ENCODE data around the gene TAS2R38. TPM values are rescaled to one million over a fixed set of nuclear protein-coding genes. Genes with fewer than 3 reads are reported as not detected.

TAS2R38 gene
- total and polyA plus RNA-seq, 2 experiments from 2014 or later, result 0.24 TPM; not detected in 1

DNA sequence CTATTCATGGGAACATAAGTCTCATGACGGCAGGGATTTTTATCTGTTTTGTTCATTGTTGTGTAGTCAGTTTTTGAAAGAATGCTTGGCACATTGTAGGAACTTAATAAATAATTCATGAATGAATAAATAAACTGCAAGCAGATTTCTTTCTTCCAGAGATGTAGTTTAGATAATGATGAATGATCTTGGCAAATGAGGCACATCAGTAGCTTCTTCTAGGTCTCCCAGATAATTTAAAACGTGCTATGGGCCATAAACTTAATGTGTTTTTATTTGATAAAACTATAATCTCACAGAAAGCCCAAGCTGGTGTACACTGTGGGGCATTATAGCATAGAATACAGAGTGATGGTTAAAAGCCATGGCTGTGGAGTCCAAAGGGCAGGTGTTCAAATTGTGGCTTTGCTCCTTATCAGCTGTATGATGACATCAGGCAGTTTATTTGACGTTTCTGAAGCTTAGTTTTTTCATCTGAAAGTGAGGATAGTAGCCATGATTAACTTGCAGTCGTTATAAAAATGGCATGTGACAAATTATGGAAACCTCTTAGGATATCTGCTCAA, 25.6 kb upstream of the TAS2R38 start (continued):
- TF ChIP-seq, protein P1, sequence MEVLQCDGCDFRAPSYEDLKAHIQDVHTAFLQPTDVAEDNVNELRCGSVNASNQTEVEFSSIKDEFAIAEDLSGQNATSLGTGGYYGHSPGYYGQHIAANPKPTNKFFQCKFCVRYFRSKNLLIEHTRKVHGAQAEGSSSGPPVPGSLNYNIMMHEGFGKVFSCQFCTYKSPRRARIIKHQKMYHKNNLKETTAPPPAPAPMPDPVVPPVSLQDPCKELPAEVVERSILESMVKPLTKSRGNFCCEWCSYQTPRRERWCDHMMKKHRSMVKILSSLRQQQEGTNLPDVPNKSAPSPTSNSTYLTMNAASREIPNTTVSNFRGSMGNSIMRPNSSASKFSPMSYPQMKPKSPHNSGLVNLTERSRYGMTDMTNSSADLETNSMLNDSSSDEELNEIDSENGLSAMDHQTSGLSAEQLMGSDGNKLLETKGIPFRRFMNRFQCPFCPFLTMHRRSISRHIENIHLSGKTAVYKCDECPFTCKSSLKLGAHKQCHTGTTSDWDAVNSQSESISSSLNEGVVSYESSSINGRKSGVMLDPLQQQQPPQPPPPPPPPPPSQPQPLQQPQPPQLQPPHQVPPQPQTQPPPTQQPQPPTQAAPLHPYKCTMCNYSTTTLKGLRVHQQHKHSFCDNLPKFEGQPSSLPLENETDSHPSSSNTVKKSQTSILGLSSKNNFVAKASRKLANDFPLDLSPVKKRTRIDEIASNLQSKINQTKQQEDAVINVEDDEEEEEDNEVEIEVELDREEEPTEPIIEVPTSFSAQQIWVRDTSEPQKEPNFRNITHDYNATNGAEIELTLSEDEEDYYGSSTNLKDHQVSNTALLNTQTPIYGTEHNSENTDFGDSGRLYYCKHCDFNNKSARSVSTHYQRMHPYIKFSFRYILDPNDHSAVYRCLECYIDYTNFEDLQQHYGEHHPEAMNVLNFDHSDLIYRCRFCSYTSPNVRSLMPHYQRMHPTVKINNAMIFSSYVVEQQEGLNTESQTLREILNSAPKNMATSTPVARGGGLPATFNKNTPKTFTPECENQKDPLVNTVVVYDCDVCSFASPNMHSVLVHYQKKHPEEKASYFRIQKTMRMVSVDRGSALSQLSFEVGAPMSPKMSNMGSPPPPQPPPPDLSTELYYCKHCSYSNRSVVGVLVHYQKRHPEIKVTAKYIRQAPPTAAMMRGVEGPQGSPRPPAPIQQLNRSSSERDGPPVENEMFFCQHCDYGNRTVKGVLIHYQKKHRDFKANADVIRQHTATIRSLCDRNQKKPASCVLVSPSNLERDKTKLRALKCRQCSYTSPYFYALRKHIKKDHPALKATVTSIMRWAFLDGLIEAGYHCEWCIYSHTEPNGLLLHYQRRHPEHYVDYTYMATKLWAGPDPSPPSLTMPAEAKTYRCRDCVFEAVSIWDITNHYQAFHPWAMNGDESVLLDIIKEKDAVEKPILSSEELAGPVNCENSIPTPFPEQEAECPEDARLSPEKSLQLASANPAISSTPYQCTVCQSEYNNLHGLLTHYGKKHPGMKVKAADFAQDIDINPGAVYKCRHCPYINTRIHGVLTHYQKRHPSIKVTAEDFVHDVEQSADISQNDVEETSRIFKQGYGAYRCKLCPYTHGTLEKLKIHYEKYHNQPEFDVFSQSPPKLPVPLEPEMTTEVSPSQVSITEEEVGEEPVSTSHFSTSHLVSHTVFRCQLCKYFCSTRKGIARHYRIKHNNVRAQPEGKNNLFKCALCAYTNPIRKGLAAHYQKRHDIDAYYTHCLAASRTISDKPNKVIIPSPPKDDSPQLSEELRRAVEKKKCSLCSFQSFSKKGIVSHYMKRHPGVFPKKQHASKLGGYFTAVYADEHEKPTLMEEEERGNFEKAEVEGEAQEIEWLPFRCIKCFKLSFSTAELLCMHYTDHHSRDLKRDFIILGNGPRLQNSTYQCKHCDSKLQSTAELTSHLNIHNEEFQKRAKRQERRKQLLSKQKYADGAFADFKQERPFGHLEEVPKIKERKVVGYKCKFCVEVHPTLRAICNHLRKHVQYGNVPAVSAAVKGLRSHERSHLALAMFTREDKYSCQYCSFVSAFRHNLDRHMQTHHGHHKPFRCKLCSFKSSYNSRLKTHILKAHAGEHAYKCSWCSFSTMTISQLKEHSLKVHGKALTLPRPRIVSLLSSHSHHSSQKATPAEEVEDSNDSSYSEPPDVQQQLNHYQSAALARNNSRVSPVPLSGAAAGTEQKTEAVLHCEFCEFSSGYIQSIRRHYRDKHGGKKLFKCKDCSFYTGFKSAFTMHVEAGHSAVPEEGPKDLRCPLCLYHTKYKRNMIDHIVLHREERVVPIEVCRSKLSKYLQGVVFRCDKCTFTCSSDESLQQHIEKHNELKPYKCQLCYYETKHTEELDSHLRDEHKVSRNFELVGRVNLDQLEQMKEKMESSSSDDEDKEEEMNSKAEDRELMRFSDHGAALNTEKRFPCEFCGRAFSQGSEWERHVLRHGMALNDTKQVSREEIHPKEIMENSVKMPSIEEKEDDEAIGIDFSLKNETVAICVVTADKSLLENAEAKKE (CRISPR knock-in tag; IDR thresholded peaks at IDR 0.05), result no peak
- TF ChIP-seq ZNF114 (CRISPR knock-in tag; IDR thresholded peaks at IDR 0.05), result no peak
- TF ChIP-seq, protein P2, sequence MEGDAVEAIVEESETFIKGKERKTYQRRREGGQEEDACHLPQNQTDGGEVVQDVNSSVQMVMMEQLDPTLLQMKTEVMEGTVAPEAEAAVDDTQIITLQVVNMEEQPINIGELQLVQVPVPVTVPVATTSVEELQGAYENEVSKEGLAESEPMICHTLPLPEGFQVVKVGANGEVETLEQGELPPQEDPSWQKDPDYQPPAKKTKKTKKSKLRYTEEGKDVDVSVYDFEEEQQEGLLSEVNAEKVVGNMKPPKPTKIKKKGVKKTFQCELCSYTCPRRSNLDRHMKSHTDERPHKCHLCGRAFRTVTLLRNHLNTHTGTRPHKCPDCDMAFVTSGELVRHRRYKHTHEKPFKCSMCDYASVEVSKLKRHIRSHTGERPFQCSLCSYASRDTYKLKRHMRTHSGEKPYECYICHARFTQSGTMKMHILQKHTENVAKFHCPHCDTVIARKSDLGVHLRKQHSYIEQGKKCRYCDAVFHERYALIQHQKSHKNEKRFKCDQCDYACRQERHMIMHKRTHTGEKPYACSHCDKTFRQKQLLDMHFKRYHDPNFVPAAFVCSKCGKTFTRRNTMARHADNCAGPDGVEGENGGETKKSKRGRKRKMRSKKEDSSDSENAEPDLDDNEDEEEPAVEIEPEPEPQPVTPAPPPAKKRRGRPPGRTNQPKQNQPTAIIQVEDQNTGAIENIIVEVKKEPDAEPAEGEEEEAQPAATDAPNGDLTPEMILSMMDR (conservative IDR thresholded peaks at IDR 0.05; ENCODE audit: low read depth in 2 of 2), result no peak
- no peak for TF ChIP-seq POLR2AphosphoS5 (IDR thresholded peaks at IDR 0.05; ENCODE audit: low read depth)
- TF ChIP-seq CREB1 (CRISPR knock-in tag; IDR thresholded peaks at IDR 0.05; ENCODE audit: low read depth), result no peak
- no peak for TF ChIP-seq NANOG (IDR thresholded peaks at IDR 0.05; ENCODE audit: borderline replicate concordance)

DNA sequence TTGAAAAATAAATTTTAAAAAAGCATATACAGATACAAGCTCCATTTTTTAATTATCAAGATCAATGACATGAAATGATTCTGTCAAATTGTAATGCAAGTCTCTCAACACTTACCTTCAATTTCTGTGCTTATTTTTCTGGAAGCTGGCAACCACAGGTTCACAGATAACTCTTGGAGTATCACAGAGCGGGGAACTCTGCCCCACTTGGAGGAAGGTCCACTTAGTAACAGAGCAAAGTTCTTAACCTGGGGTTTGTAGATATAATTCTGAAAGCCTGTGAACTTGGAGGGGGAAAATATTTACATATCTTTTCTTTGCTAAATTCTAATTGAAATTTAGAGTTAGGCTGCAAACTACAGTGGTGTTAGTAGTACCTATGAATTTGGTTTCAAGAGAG, 19.8 kb upstream of the TAS2R38 start:
- Histone ChIP-seq H3F3A (replicated peaks; ENCODE audit: low read depth) (no peaks in the 10 kb centered on the region), H3K4me2 (no peak overlapping the region), H3K4me1 (ENCODE audit: insufficient read depth) (peaks cover 5% of the 10 kb centered on the region; the same call in 1 of the 2 replicates), H4K20me1 (replicated peaks; ENCODE audit: insufficient read depth) (no peaks in the 10 kb centered on the region), H3K27me3 (ENCODE audit: insufficient read depth) (no peaks in the 10 kb centered on the region), H3K4me3 (no peak overlapping the region), H3K9me2 (ENCODE audit: insufficient read depth) (peaks cover 6% of the 10 kb centered on the region), H3K27ac (ENCODE audit: low read depth) (no peak overlapping the region), H3K79me2 (replicated peaks; ENCODE audit: insufficient read depth) (no peaks in the 10 kb centered on the region), H3K36me3 (ENCODE audit: insufficient read depth) (no peaks in the 10 kb centered on the region), H2AFZ (no peak overlapping the region)
- no peak overlapping the region for H3K4me3 Mint-ChIP-seq
- H3K4me1 Mint-ChIP-seq, result peaks cover 5% of the 10 kb centered on the region; the same call in 2 of the 3 replicates
- H3K27ac Mint-ChIP-seq, result no peak overlapping the region
- DNase-seq (ENCODE audit: low spot score) (no peak), ATAC-seq (no peak)
- H3K27me3 Mint-ChIP-seq (ENCODE audit: insufficient read depth, low read depth, poor library complexity), result peaks cover 2% of the 10 kb centered on the region
- H3K36me3 Mint-ChIP-seq (ENCODE audit: low read depth), result no peaks in the 10 kb centered on the region
- no peaks in the 10 kb centered on the region for H3K9me3 Mint-ChIP-seq
- TF ChIP-seq POLR2AphosphoS5 (IDR thresholded peaks at IDR 0.05; ENCODE audit: low read depth) (no peak), CREB1 (CRISPR knock-in tag; IDR thresholded peaks at IDR 0.05; ENCODE audit: low read depth) (no peak), JUNB (IDR thresholded peaks at IDR 0.05; ENCODE audit: unreplicated experiment) (no peak), EZH2 (IDR thresholded peaks at IDR 0.05; ENCODE audit: low read depth, unreplicated experiment) (no peak), STAT1 (IDR thresholded peaks at IDR 0.05; ENCODE audit: unreplicated experiment) (no peak)
- TF ChIP-seq, protein P3, sequence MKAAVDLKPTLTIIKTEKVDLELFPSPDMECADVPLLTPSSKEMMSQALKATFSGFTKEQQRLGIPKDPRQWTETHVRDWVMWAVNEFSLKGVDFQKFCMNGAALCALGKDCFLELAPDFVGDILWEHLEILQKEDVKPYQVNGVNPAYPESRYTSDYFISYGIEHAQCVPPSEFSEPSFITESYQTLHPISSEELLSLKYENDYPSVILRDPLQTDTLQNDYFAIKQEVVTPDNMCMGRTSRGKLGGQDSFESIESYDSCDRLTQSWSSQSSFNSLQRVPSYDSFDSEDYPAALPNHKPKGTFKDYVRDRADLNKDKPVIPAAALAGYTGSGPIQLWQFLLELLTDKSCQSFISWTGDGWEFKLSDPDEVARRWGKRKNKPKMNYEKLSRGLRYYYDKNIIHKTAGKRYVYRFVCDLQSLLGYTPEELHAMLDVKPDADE (IDR thresholded peaks at IDR 0.05), result no peak
- TF ChIP-seq, protein P4, sequence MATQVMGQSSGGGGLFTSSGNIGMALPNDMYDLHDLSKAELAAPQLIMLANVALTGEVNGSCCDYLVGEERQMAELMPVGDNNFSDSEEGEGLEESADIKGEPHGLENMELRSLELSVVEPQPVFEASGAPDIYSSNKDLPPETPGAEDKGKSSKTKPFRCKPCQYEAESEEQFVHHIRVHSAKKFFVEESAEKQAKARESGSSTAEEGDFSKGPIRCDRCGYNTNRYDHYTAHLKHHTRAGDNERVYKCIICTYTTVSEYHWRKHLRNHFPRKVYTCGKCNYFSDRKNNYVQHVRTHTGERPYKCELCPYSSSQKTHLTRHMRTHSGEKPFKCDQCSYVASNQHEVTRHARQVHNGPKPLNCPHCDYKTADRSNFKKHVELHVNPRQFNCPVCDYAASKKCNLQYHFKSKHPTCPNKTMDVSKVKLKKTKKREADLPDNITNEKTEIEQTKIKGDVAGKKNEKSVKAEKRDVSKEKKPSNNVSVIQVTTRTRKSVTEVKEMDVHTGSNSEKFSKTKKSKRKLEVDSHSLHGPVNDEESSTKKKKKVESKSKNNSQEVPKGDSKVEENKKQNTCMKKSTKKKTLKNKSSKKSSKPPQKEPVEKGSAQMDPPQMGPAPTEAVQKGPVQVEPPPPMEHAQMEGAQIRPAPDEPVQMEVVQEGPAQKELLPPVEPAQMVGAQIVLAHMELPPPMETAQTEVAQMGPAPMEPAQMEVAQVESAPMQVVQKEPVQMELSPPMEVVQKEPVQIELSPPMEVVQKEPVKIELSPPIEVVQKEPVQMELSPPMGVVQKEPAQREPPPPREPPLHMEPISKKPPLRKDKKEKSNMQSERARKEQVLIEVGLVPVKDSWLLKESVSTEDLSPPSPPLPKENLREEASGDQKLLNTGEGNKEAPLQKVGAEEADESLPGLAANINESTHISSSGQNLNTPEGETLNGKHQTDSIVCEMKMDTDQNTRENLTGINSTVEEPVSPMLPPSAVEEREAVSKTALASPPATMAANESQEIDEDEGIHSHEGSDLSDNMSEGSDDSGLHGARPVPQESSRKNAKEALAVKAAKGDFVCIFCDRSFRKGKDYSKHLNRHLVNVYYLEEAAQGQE (IDR thresholded peaks at IDR 0.05; ENCODE audit: unreplicated experiment), result no peak
